Vagina (tissue), 2 donors: ENCODE results near the gene SLC9A4. TPM values are rescaled to one million over a fixed set of nuclear protein-coding genes. Genes with fewer than 3 reads are reported as not detected.

Experiments
- DNase-seq, 2 donors: peaks; one replicate each; pipeline ENCODE4 v3.0.0-alpha.2; 2017; ENCODE audit errors: extremely low spot score in 2 of 2
- H3K27ac ChIP-seq: fragments of 200-600 bp; sonication (generic); one replicate; pipeline ENCODE4 v1.5.1; 2019
- H3K27me3 ChIP-seq: fragments of 200-600 bp; sonication (generic); one replicate; pipeline ENCODE4 v1.5.1; 2019
- H3K36me3 ChIP-seq, 2 donors: fragments of 200-600 bp; sonication (generic); one replicate each; pipeline ENCODE4 v1.5.1; 2017 to 2019
- H3K4me1 ChIP-seq: fragments of 200-600 bp; sonication (generic); one replicate; pipeline ENCODE4 v1.5.1; 2019
- H3K4me3 ChIP-seq, 2 donors: fragments of 200-600 bp; sonication (generic); 1 replicate in 1 of 2; 2 replicates in 1 of 2; pipeline ENCODE4 v1.5.1; 2016 to 2019
- H3K9me3 ChIP-seq: fragments of 200-600 bp; sonication (generic); one replicate; pipeline ENCODE4 v1.5.1; 2019
- POLR2A ChIP-seq, 2 donors: fragments of 450-650 bp; IDR thresholded peaks; one replicate each; pipeline ENCODE4 v1.6.1; 2017; ENCODE audit warnings: antibody characterized with exemption in 2 of 2, mild to moderate bottlenecking in 2 of 2, moderate library complexity in 2 of 2
- POLR2AphosphoS5 ChIP-seq, 2 donors: sonication (generic); formaldehyde crosslinking; IDR thresholded peaks; one replicate each; pipeline ENCODE4 v1.9.0; 2017; ENCODE audit warnings: antibody characterized with exemption in 2 of 2, mild to moderate bottlenecking in 2 of 2, low read depth in 1 of 2; ENCODE audit not compliant: insufficient read depth in 1 of 2
- intact Hi-C: fragments of 100-400 bp; cut with DNase I; formaldehyde crosslinking; loops from one replicate; pipeline ENCODE4 v1.15.1; 2023
- microRNA-seq: library from miRNA; unstranded; fragments of <30 nt; microRNA quantifications from one replicate; pipeline ENCODE4, GENCODE V29; 2017; ENCODE audit warnings: borderline number of aligned reads, borderline replicate concordance
- small RNA-seq: library from RNA; depleted of rRNA; stranded (forward); fragments of <200 nt; gene quantifications from one replicate; pipeline ENCODE3, GENCODE V24; 2016
- total RNA-seq: library from RNA; depleted of rRNA; stranded (reverse); fragments of >200 nt; gene quantifications from one replicate; pipeline ENCODE4 v1.2.3, GENCODE V29; 2016
- TF ChIP-seq, protein P1 (sequence below), 3 experiments: fragments of 450-650 bp in 2 of 3; fragments of 200-600 bp in 1 of 3; sonication (generic) in 1 of 3; IDR thresholded peaks; one replicate each; pipeline ENCODE4 v1.5.1; 2017 to 2019; ENCODE audit warnings: antibody characterized with exemption in 3 of 3, mild to moderate bottlenecking in 2 of 3, moderate library complexity in 2 of 3

The SLC9A4 gene
- total RNA-seq, 1 donor from 2014 or later = not detected

DNA sequence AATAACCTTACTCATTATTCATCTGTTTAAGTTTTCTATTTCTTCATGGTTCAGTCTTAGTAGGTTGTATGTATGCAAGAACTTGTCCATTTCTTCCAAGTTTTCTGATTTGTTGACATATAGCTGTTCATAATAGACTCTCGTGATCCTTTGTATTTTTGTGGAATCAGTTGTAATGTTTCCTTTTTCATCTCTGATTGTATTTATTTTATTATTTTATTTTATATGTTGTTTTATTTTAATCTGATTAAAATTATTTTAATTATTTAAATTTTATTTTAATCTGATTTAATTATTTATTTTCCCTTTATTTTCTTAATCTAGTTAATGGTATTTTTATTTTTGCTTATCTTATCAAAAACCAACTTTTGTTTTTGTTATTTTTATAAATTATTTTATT lies 102.9 kb downstream of the SLC9A4 start:
- Histone ChIP-seq H3K4me3 (no peak overlapping the region), H3K9me3 (no peaks in the 10 kb centered on the region), H3K27ac (no peak overlapping the region), H3K27me3 (no peaks in the 10 kb centered on the region), H3K36me3 (no peaks in the 10 kb centered on the region), H3K4me1 (no peaks in the 10 kb centered on the region)
- TF ChIP-seq POLR2A (IDR thresholded peaks at IDR 0.05) (no peak), POLR2AphosphoS5 (IDR thresholded peaks at IDR 0.05; ENCODE audit: insufficient read depth in 1 of 2, low read depth in 1 of 2) (no peak)
- TF ChIP-seq, protein P1, sequence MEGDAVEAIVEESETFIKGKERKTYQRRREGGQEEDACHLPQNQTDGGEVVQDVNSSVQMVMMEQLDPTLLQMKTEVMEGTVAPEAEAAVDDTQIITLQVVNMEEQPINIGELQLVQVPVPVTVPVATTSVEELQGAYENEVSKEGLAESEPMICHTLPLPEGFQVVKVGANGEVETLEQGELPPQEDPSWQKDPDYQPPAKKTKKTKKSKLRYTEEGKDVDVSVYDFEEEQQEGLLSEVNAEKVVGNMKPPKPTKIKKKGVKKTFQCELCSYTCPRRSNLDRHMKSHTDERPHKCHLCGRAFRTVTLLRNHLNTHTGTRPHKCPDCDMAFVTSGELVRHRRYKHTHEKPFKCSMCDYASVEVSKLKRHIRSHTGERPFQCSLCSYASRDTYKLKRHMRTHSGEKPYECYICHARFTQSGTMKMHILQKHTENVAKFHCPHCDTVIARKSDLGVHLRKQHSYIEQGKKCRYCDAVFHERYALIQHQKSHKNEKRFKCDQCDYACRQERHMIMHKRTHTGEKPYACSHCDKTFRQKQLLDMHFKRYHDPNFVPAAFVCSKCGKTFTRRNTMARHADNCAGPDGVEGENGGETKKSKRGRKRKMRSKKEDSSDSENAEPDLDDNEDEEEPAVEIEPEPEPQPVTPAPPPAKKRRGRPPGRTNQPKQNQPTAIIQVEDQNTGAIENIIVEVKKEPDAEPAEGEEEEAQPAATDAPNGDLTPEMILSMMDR (IDR thresholded peaks at IDR 0.05) = no peak
- DNase-seq = no peak
- intact Hi-C loops = no loop called here

DNA sequence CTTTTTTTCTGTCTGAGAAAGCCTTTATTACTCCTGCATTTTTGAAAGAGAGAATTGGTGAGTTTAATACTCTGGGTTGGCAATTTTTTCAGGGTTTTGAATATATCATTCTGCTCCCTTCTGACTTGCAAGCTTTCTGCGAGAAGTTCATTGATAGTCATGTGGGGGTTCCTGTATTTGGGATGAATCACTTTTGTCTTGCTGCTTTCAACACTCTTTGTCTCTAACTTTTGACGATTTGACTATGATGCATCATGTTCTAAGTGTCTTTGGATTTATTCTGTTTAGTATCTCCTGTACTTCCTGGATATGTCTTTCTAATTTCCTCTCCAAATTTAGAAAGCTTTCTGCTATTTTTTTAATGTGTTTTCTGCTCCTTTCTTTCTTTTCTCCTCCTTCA lies 105.3 kb downstream of the SLC9A4 start:
- intact Hi-C loops = no loop called here

DNA sequence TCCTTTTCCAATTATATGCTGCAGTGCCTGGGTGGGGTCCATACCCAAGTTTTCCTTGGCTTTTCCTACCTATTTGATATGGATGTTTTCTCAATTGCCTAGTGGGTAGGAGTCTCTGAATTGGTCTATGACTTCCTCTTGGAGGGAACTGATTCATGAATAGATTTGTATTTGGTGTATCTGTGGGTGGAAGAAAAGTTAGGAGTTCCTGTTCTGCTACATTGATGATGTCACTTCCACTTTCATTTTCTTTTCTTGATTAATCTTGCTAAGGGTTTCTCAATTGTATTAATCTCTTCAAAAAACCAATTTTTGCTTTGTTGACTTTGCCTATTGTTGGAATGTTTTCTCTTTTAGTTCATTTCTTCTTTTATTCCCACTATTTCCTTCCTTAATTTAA lies 108.9 kb downstream of the SLC9A4 start:
- Histone ChIP-seq H3K36me3 (no peaks in the 10 kb centered on the region), H3K9me3 (no peaks in the 10 kb centered on the region), H3K4me3 (no peak overlapping the region), H3K27ac (no peak overlapping the region), H3K4me1 (no peaks in the 10 kb centered on the region), H3K27me3 (no peaks in the 10 kb centered on the region)
- DNase-seq = no peak
- intact Hi-C loops = no loop called here
- TF ChIP-seq POLR2AphosphoS5 (IDR thresholded peaks at IDR 0.05; ENCODE audit: insufficient read depth in 1 of 2, low read depth in 1 of 2) = no peak

More for the DNA sequence above, 105.3 kb downstream of the SLC9A4 start:
- TF ChIP-seq, protein P1 (IDR thresholded peaks at IDR 0.05) = no peak
- TF ChIP-seq POLR2A (IDR thresholded peaks at IDR 0.05) (no peak), POLR2AphosphoS5 (IDR thresholded peaks at IDR 0.05; ENCODE audit: insufficient read depth in 1 of 2, low read depth in 1 of 2) (no peak)
- Histone ChIP-seq H3K4me1 (no peaks in the 10 kb centered on the region), H3K9me3 (no peaks in the 10 kb centered on the region), H3K4me3 (no peak overlapping the region), H3K27me3 (no peaks in the 10 kb centered on the region), H3K27ac (no peak overlapping the region), H3K36me3 (no peaks in the 10 kb centered on the region)
- no peak for DNase-seq

DNA sequence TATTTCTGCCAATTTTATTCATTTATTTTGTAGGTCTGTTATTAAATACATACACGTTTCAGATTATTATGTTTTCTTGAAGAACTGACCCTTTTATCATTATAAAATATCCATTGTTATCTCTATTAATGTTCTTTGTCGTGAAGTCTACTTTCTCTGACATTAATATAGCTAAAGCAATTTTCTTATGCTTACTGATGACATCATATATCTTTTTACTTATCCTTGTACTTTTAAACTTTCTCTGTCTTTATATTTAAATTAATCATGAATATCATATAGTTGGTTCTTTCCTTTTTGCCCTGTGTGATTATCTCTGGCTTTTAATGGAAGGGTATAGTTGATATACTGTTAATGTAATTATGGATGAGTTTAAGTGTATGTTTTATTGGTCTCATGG lies 109.8 kb downstream of the SLC9A4 start:
- TF ChIP-seq POLR2AphosphoS5 (IDR thresholded peaks at IDR 0.05; ENCODE audit: insufficient read depth in 1 of 2, low read depth in 1 of 2) (no peak), POLR2A (IDR thresholded peaks at IDR 0.05) (no peak)
- TF ChIP-seq, protein P1 (IDR thresholded peaks at IDR 0.05) = no peak
- intact Hi-C loops = no loop called here

More for the DNA sequence above, 109.8 kb downstream of the SLC9A4 start:
- Histone ChIP-seq H3K27me3 (no peaks in the 10 kb centered on the region), H3K4me3 (no peak overlapping the region), H3K9me3 (no peaks in the 10 kb centered on the region), H3K27ac (no peak overlapping the region), H3K36me3 (no peaks in the 10 kb centered on the region), H3K4me1 (no peaks in the 10 kb centered on the region)
- DNase-seq = no peak

Small RNAs within 50 kb of the gene (microRNA-seq; reads per million reads assigned to microRNA genes)
- 1.4 reads per million for gene MIR4772

Small RNAs within 50 kb of the gene (small RNA-seq; reads per million reads assigned to genes)
- gene MIR4772 = not detected

Other genes starting within 250 kb of the SLC9A4 start
- gene IL1RL1, start 161.7 kb upstream of the SLC9A4 start, total RNA-seq = 10.6 TPM
- 4.9 TPM for gene IL18R1, start 117.4 kb upstream of the SLC9A4 start, total RNA-seq
- 5.9 TPM for gene IL18RAP, start 50.1 kb upstream of the SLC9A4 start, total RNA-seq
- not detected for gene SLC9A2, start 146.3 kb downstream of the SLC9A4 start, total RNA-seq